Esophagus muscularis mucosa (tissue), 4 donors: ENCODE measurements around the gene RTCB. TPM values are rescaled to one million over a fixed set of nuclear protein-coding genes. Genes with fewer than 3 reads are reported as not detected.
"Not testable (repeated sequence)": the region's sequence is repeated elsewhere in the genome, so short reads cannot be mapped to it uniquely, and the experiment has no call there.

Experiments used
- DNase-seq: peaks from one replicate; pipeline ENCODE4 v3.0.0-alpha.2; 2017; ENCODE audit errors: extremely low spot score
- H3K27ac ChIP-seq, 4 donors: fragments of 200-600 bp; sonication (generic); replicated peaks in 1 of 4; 1 replicate in 3 of 4; 2 replicates in 1 of 4; pipeline ENCODE4 v1.5.1; 2016 to 2019; ENCODE audit warnings: mild to moderate bottlenecking in 1 of 4
- H3K27me3 ChIP-seq, 4 donors: fragments of 200-600 bp; sonication (generic); one replicate each; pipeline versions ENCODE4 v1.5.1 to v1.6.0; 2016 to 2019
- H3K36me3 ChIP-seq, 4 donors: fragments of 200-600 bp; sonication (generic); one replicate each; pipeline ENCODE4 v1.5.1; 2016 to 2019
- H3K4me1 ChIP-seq, 4 donors: fragments of 200-600 bp; sonication (generic); one replicate each; pipeline ENCODE4 v1.5.1; 2016 to 2019
- H3K4me3 ChIP-seq, 4 donors: fragments of 200-600 bp; sonication (generic); 1 replicate in 2 of 4; 2 replicates in 2 of 4; pipeline ENCODE4 v1.5.1; 2016 to 2019; ENCODE audit warnings: mild to moderate bottlenecking in 4 of 4, moderate library complexity in 1 of 4
- H3K9me3 ChIP-seq, 4 donors: fragments of 200-600 bp; sonication (generic); 1 replicate in 3 of 4; 2 replicates in 1 of 4; pipeline ENCODE4 v1.5.1; 2016 to 2019
- EP300 ChIP-seq: sonication (generic); formaldehyde crosslinking; IDR thresholded peaks from one replicate; pipeline ENCODE4 v1.6.1; 2017; ENCODE audit warnings: antibody characterized with exemption
- POLR2A ChIP-seq: fragments of 450-650 bp; IDR thresholded peaks from one replicate; pipeline ENCODE4 v1.6.1; 2017; ENCODE audit warnings: antibody characterized with exemption, moderate library complexity, mild to moderate bottlenecking, low read depth
- POLR2AphosphoS5 ChIP-seq, 2 donors: sonication (generic); formaldehyde crosslinking; IDR thresholded peaks; one replicate each; pipeline ENCODE4 v1.6.1; 2017; ENCODE audit warnings: antibody characterized with exemption in 2 of 2
- WGBS: methylation state at CpG from one replicate; pipeline ENCODE4 v1.1.5; 2018; 5-methylcytosine and 5-hydroxymethylcytosine counted together
- intact Hi-C: fragments of 100-400 bp; cut with DNase I; formaldehyde crosslinking; loops from one replicate; pipeline ENCODE4 v1.15.1; 2023
- total RNA-seq, 4 donors: library from RNA; depleted of rRNA; stranded (reverse); fragments of >200 nt; gene quantifications; one replicate each; pipeline versions ENCODE4 v1.1.0 to v1.2.1, GENCODE V29; 2016
- TF ChIP-seq, protein P1 (sequence below), 3 experiments: fragments of 200-600 bp in 2 of 3; fragments of 450-650 bp in 1 of 3; sonication (generic) in 2 of 3; IDR thresholded peaks; one replicate each; pipeline ENCODE4 v1.5.1; 2017 to 2019; ENCODE audit warnings: antibody characterized with exemption in 3 of 3, mild to moderate bottlenecking in 2 of 3, moderate library complexity in 1 of 3

The RTCB gene
- total RNA-seq, 4 donors from 2014 or later = 46.9 to 71.0 (median 59.1) TPM

DNA sequence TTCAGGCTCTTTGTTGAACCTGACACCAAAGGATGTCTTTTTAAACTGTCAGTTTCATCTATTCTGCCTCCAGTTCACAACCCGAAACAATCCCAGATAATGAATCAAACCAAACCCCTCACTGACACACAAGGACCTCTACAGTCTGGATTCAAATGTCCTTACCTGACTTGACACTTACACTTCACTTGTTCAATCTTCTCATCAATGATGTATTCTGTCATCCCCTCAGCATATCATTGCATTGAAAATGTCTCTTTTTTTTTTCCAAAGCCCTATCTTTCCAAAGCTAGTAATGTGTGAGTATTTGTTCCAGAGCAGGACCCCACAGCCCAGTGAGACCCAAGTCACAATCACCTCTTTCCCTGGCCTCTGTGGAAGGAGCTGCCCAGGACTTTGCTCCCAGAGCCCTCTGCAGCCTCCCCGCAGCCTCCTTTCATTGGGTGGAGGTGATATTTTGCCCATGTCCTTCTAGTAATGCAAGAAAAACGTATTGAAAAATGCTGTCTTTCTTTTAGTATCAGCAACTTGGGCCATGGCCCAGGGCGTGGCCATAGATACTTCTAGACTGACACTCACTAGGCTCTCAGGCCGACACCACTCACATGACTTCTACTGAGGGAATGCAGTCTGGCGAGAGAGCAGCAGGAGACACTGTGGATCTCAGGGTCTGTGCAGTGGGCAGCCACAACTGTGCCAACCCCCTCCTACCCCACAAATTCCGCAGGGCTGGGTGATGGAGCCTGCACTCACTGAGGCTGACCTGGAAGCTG lies 36.2 kb downstream of the RTCB start:
- DNase-seq = no peak
- intact Hi-C loops = no loop called here
- no peak for TF ChIP-seq POLR2AphosphoS5 (IDR thresholded peaks at IDR 0.05)
- TF ChIP-seq, protein P1, sequence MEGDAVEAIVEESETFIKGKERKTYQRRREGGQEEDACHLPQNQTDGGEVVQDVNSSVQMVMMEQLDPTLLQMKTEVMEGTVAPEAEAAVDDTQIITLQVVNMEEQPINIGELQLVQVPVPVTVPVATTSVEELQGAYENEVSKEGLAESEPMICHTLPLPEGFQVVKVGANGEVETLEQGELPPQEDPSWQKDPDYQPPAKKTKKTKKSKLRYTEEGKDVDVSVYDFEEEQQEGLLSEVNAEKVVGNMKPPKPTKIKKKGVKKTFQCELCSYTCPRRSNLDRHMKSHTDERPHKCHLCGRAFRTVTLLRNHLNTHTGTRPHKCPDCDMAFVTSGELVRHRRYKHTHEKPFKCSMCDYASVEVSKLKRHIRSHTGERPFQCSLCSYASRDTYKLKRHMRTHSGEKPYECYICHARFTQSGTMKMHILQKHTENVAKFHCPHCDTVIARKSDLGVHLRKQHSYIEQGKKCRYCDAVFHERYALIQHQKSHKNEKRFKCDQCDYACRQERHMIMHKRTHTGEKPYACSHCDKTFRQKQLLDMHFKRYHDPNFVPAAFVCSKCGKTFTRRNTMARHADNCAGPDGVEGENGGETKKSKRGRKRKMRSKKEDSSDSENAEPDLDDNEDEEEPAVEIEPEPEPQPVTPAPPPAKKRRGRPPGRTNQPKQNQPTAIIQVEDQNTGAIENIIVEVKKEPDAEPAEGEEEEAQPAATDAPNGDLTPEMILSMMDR (IDR thresholded peaks at IDR 0.05) = no peak
- no peak for TF ChIP-seq POLR2A
- TF ChIP-seq EP300 = no peak
- Histone ChIP-seq H3K9me3 (no peaks in the 10 kb centered on the region), H3K4me1 (no peaks in the 10 kb centered on the region), H3K36me3 (no peaks in the 10 kb centered on the region), H3K27ac (no peak overlapping the region), H3K27me3 (peaks cover 0 to 5% (median 0%) of the 10 kb centered on the region in 4 donors), H3K4me3 (no peak overlapping the region)
- WGBS = 83% methylated on average over 4 of the region's 7 CpGs

DNA sequence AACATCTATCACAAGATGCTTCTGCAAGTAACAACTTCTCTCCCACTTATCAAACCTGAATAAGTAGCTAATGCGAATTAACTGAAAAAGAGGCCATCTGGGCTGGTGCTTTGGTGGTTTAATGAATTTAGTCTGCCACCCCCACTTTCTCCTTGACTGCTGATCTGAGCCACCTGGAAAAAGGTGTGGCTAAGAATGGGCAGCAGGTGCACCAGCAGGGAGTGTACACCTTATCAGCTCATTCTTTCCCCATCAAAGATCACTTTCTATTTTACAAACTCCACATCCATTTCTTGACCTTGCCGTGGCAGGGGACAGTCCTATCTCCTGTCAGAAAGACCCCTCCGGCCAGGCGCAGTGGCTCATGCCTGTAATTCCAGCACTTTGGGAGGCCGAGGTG lies 47.8 kb downstream of the RTCB start:
- no peaks in the 10 kb centered on the region for H3K4me1 ChIP-seq
- peaks cover 0 to 5% (median 0%) of the 10 kb centered on the region in 4 donors for H3K36me3 ChIP-seq
- TF ChIP-seq POLR2A = no peak
- TF ChIP-seq POLR2AphosphoS5 (IDR thresholded peaks at IDR 0.05) = no peak
- TF ChIP-seq, protein P1 (IDR thresholded peaks at IDR 0.05) = no peak
- no peak for TF ChIP-seq EP300
- no peaks in the 10 kb centered on the region for H3K27me3 ChIP-seq
- intact Hi-C loops = no loop called here
- 94% methylated on average over 5 of the region's 5 CpGs for WGBS
- H3K4me3 ChIP-seq = no peak overlapping the region
- no peak for DNase-seq
- no peaks in the 10 kb centered on the region for H3K9me3 ChIP-seq
- no peak overlapping the region for H3K27ac ChIP-seq

DNA sequence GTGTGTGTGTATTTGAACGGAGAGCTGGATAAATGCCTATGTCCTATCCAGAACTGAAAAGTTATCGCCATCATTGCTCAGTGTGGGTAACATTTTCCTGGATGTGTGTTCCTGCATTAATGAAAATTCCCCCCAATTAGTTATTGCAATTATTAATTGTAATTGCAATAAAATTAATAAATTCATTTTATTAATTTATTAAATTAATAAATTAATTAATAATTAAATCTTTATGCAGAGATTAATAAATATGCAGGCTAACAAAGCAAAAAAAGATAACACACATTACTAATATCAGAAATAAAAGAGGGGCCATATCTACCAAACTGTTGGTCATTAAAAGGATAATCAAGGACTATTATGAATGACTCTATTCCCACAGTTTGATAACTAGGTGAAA lies 50.8 kb downstream of the RTCB start:
- Histone ChIP-seq H3K4me3 (no peak overlapping the region), H3K9me3 (no peaks in the 10 kb centered on the region), H3K27ac (no peak overlapping the region), H3K36me3 (peaks cover 0 to 5% (median 0%) of the 10 kb centered on the region in 4 donors), H3K27me3 (no peaks in the 10 kb centered on the region), H3K4me1 (no peaks in the 10 kb centered on the region)
- TF ChIP-seq, protein P1 (IDR thresholded peaks at IDR 0.05) = no peak
- no peak for TF ChIP-seq POLR2A
- no peak for TF ChIP-seq POLR2AphosphoS5 (IDR thresholded peaks at IDR 0.05)
- no peak for TF ChIP-seq EP300
- 91% methylated on average over 2 of the region's 2 CpGs for WGBS
- intact Hi-C loops = no loop called here
- DNase-seq = no peak

DNA sequence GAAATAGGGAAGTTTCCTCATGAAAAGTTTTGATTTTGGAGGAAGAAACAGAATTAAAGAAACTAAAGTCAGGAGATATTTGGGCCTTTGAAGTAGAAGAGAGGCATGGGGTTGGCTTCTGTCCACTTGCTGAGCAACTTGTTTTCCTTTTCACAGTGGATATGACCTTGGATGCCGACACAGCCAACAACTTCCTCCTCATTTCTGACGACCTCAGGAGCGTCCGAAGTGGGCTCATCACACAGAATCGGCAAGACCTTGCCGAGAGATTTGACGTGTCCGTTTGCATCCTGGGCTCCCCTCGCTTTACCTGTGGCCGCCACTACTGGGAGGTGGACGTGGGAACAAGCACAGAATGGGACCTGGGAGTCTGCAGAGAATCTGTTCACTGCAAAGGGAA lies 52.0 kb downstream of the RTCB start:
- intact Hi-C loops, H3K9me3 ChIP-seq, DNase-seq, H3K27ac ChIP-seq, H3K4me3 ChIP-seq, H3K4me1 ChIP-seq, H3K27me3 ChIP-seq, H3K36me3 ChIP-seq: not testable (repeated sequence)
- WGBS = 81% methylated on average over 11 of the region's 11 CpGs

DNA sequence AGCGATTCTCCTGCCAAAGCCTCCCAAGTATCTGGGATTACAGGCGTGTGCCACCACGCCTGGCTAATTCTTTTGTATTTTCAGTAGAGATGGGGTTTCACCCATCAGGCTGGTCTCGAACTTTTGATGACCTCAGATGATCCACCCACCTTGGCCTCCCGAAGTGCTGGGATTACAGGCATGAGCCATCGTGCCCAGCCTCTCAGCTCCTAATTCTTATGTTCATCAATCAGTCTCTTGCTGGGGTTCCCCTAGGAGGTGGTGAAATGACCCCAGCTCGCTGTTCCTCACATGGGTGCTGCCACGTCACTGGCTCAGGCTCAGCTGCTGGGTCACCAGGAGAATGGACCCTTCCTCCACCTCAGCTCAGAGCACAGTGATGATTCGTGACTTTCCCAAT lies 54.5 kb downstream of the RTCB start, which contains the start of gene RFPL3:
Gene RFPL3, plus strand, starts transcription at position 301 of the 400 bp plus-strand sequence. CDS start 205 bp downstream, outside the sequence.
- H3K9me3 ChIP-seq, H3K4me1 ChIP-seq, H3K4me3 ChIP-seq, intact Hi-C loops, H3K36me3 ChIP-seq, DNase-seq, H3K27ac ChIP-seq: not testable (repeated sequence)
- peaks cover 0 to 17% (median 0%) of the 10 kb centered on the region in 4 donors for H3K27me3 ChIP-seq
- WGBS = 73% methylated on average over 9 of the region's 9 CpGs
